GM23338 (cell line): Measurements from ENCODE around the gene MOB3B. TPM values are rescaled to one million over a fixed set of nuclear protein-coding genes. Genes with fewer than 3 reads are reported as not detected.

ENCODE experiments used
- ATAC-seq: fragments of 200-7000 bp; cut with Tn5 transposase; 3 replicates; pipeline ENCODE4 v1.9.1; 2020
- DNase-seq: peaks from one replicate; pipeline ENCODE4 v3.0.0-alpha.2; 2015; ENCODE audit warnings: low spot score
- H2AFZ ChIP-seq: fragments of 200-600 bp; sonication (generic); 2 replicates; pipeline ENCODE4 v1.8.0; 2016; ENCODE audit warnings: antibody characterized with exemption, mild to moderate bottlenecking, moderate library complexity
- H3F3A ChIP-seq: fragments of 200-600 bp; sonication (generic); replicated peaks from 2 replicates; pipeline ENCODE4 v1.8.0; 2017; ENCODE audit warnings: antibody characterized with exemption, mixed run types, low read depth
- H3K27ac ChIP-seq: fragments of 200-600 bp; sonication (generic); 2 replicates; pipeline ENCODE4 v1.6.1; 2016; ENCODE audit warnings: low read depth
- H3K27me3 ChIP-seq: fragments of 200-600 bp; sonication (generic); 2 replicates; pipeline ENCODE4 v1.8.0; 2016; ENCODE audit warnings: mild to moderate bottlenecking, mixed run types, moderate library complexity; ENCODE audit not compliant: insufficient read depth
- H3K36me3 ChIP-seq: fragments of 200-600 bp; sonication (generic); 2 replicates; pipeline ENCODE4 v1.8.0; 2016; ENCODE audit warnings: mild to moderate bottlenecking; ENCODE audit not compliant: insufficient read depth
- H3K4me1 ChIP-seq: fragments of 200-600 bp; sonication (generic); 2 replicates; pipeline ENCODE4 v1.8.0; 2016; ENCODE audit warnings: mild to moderate bottlenecking, moderate library complexity; ENCODE audit not compliant: insufficient read depth
- H3K4me2 ChIP-seq: fragments of 200-600 bp; sonication (generic); 2 replicates; pipeline ENCODE4 v1.7.1; 2017; ENCODE audit warnings: mixed run types
- H3K4me3 ChIP-seq: fragments of 200-600 bp; sonication (generic); 2 replicates; pipeline ENCODE4 v1.6.1; 2016; ENCODE audit warnings: mixed run types
- H3K79me2 ChIP-seq: fragments of 200-600 bp; sonication (generic); replicated peaks from 2 replicates; pipeline ENCODE4 v1.8.0; 2017; ENCODE audit warnings: mild to moderate bottlenecking; ENCODE audit not compliant: insufficient read depth
- H3K9me2 ChIP-seq: fragments of 200-600 bp; sonication (generic); 2 replicates; pipeline ENCODE4 v1.8.0; 2017; ENCODE audit not compliant: insufficient read depth
- H4K20me1 ChIP-seq: fragments of 200-600 bp; sonication (generic); replicated peaks from 2 replicates; pipeline ENCODE4 v1.8.0; 2017; ENCODE audit warnings: mild to moderate bottlenecking; ENCODE audit not compliant: insufficient read depth
- H3K27ac Mint-ChIP-seq: 2 replicates; pipeline ENCODE4 v1.8.0; 2020; ENCODE audit warnings: inconsistent platforms, mild to moderate bottlenecking, moderate library complexity, mixed read lengths
- H3K27me3 Mint-ChIP-seq: 3 replicates; pipeline ENCODE4 v1.8.0; 2022; ENCODE audit warnings: low read depth, mild to moderate bottlenecking, moderate library complexity, mixed read lengths, inconsistent platforms; ENCODE audit not compliant: insufficient read depth, poor library complexity
- H3K36me3 Mint-ChIP-seq: 3 replicates; pipeline ENCODE4 v1.8.0; 2021; ENCODE audit warnings: low read depth, mild to moderate bottlenecking, inconsistent platforms, moderate library complexity, mixed read lengths
- H3K4me1 Mint-ChIP-seq: 3 replicates; pipeline ENCODE4 v1.8.0; 2020; ENCODE audit warnings: mild to moderate bottlenecking, inconsistent platforms, mixed read lengths
- H3K4me3 Mint-ChIP-seq: 3 replicates; pipeline ENCODE4 v1.8.0; 2021; ENCODE audit warnings: moderate library complexity, mild to moderate bottlenecking, inconsistent platforms, mixed read lengths
- H3K9me3 Mint-ChIP-seq: 3 replicates; pipeline ENCODE4 v1.8.0; 2020; ENCODE audit warnings: moderate library complexity, mild to moderate bottlenecking, inconsistent platforms, mixed read lengths
- CREB1 ChIP-seq: fragments of 250-450 bp; sonication (Bioruptor Pico); IDR thresholded peaks from 2 replicates; pipeline ENCODE4 v1.5.0; 2020; ENCODE audit warnings: low read depth, mild to moderate bottlenecking, moderate library complexity
- CTCF ChIP-seq, 2 experiments: fragments of 200-600 bp in 1 of 2; sonication (generic) in 1 of 2; conservative IDR thresholded peaks; 2 replicates each; pipeline versions ENCODE4 v1.5.1 to v1.6.1; 2016 to 2017; ENCODE audit warnings: antibody characterized with exemption in 2 of 2, low read depth in 2 of 2, mild to moderate bottlenecking in 2 of 2, moderate library complexity in 1 of 2
- ETS1 ChIP-seq: IDR thresholded peaks from 2 replicates; pipeline ENCODE4 v1.6.1; 2016; ENCODE audit warnings: antibody characterized with exemption
- EZH2 ChIP-seq: fragments of 200-600 bp; sonication (generic); IDR thresholded peaks from one replicate; pipeline ENCODE4 v1.8.0; 2017; ENCODE audit warnings: antibody characterized with exemption, mild to moderate bottlenecking, low read depth; ENCODE audit not compliant: unreplicated experiment
- EZH2phosphoT487 ChIP-seq: fragments of 200-600 bp; sonication (generic); IDR thresholded peaks from one replicate; pipeline ENCODE4 v1.8.1; 2018; ENCODE audit warnings: antibody characterized with exemption; ENCODE audit not compliant: unreplicated experiment
- JUNB ChIP-seq: IDR thresholded peaks from one replicate; pipeline ENCODE4 v1.6.1; 2016; ENCODE audit warnings: antibody characterized with exemption; ENCODE audit not compliant: unreplicated experiment
- POLR2AphosphoS5 ChIP-seq: IDR thresholded peaks from 2 replicates; pipeline ENCODE4 v1.6.1; 2016; ENCODE audit warnings: antibody characterized with exemption, low read depth
- REST ChIP-seq: IDR thresholded peaks from one replicate; pipeline ENCODE4 v1.6.1; 2018; ENCODE audit warnings: antibody characterized with exemption; ENCODE audit not compliant: unreplicated experiment
- STAT1 ChIP-seq: IDR thresholded peaks from one replicate; pipeline ENCODE4 v1.6.1; 2016; ENCODE audit warnings: antibody characterized with exemption; ENCODE audit not compliant: unreplicated experiment
- ZNF114 ChIP-seq: fragments of 250-450 bp; sonication (Bioruptor Pico); IDR thresholded peaks from 2 replicates; pipeline ENCODE4 v1.5.0; 2020; ENCODE audit warnings: mild to moderate bottlenecking, moderate library complexity
- ZNF331 ChIP-seq: fragments of 250-450 bp; sonication (Bioruptor Pico); IDR thresholded peaks from 2 replicates; pipeline ENCODE4 v1.5.0; 2020; ENCODE audit warnings: low read depth, mild to moderate bottlenecking, moderate library complexity
- ZNF462 ChIP-seq: fragments of 250-450 bp; sonication (Bioruptor Pico); IDR thresholded peaks from 2 replicates; pipeline ENCODE4 v1.5.0; 2020; ENCODE audit warnings: mild to moderate bottlenecking, moderate library complexity
- polyA plus RNA-seq: library from polyadenylated mRNA; unstranded; fragments of >200 nt; fragmentation: Nextera tagmentation; extraction: Ambion mirVana; gene quantifications from 2 replicates; pipeline ENCODE4 v1.2.1, GENCODE V29; 2016
- total RNA-seq: library from RNA; depleted of rRNA; stranded (reverse); fragments of >200 nt; shearing (Covaris generic); gene quantifications from 2 replicates; pipeline ENCODE4 v1.2.3, GENCODE V29; 2014

Gene MOB3B
- total and polyA plus RNA-seq, 2 experiments from 2014 or later = 7.6 to 12.1 TPM

GRCh38 chr9:27436234-27436633, 93.4 kb downstream of the MOB3B start:
- Mint-ChIP-seq H3K4me1 (peaks cover 48% of the 10 kb centered on the region), H3K9me3 (no peaks in the 10 kb centered on the region), H3K27me3 (no peaks in the 10 kb centered on the region), H3K4me3 (no peak overlapping the region), H3K27ac (no peak overlapping the region), H3K36me3 (no peaks in the 10 kb centered on the region)
- peaks cover 7% of the 10 kb centered on the region for H3K9me2 ChIP-seq
- H3K36me3 ChIP-seq = no peaks in the 10 kb centered on the region
- no peak overlapping the region for H2AFZ ChIP-seq
- DNase-seq = no peak
- peaks cover 27% of the 10 kb centered on the region for H3K4me1 ChIP-seq
- no peak overlapping the region for H3K4me2 ChIP-seq
- 0 out of 2 replicates have a peak, but pooled peaks cover under 1% of the 10 kb centered on the region for H3K79me2 ChIP-seq
- H3F3A ChIP-seq = no peaks in the 10 kb centered on the region
- H3K27me3 ChIP-seq = no peaks in the 10 kb centered on the region
- TF ChIP-seq EZH2 (no peak), ZNF114 (CRISPR knock-in tag) (no peak), EZH2phosphoT487 (no peak), ZNF331 (CRISPR knock-in tag) (no peak), POLR2AphosphoS5 (no peak), CTCF (conservative IDR thresholded peaks at IDR 0.05; ENCODE audit: low read depth in 2 of 2) (no peak), REST (no peak), ETS1 (no peak), JUNB (no peak), ZNF462 (CRISPR knock-in tag) (no peak), STAT1 (no peak), CREB1 (no peak)
- ATAC-seq = no peak
- H4K20me1 ChIP-seq = no peaks in the 10 kb centered on the region
- no peak overlapping the region for H3K27ac ChIP-seq
- H3K4me3 ChIP-seq = no peak overlapping the region
